Body of pancreas (tissue), 4 donors: ENCODE measurements around the gene ADAMTS5.

ENCODE experiments used
- POLR2A ChIP-seq, 3 donors: fragments of 450-650 bp; IDR thresholded peaks; one replicate each; pipeline ENCODE4 v1.6.1; 2016; ENCODE audit warnings: antibody characterized with exemption in 3 of 3, mild to moderate bottlenecking in 2 of 3
- TF ChIP-seq, protein P1 (sequence below), 7 experiments: fragments of 450-650 bp in 4 of 7; fragments of 200-600 bp in 3 of 7; sonication (generic) in 3 of 7; IDR thresholded peaks; one replicate each; pipeline ENCODE4 v1.5.1; 2016 to 2019; ENCODE audit warnings: antibody characterized with exemption in 7 of 7

DNA sequence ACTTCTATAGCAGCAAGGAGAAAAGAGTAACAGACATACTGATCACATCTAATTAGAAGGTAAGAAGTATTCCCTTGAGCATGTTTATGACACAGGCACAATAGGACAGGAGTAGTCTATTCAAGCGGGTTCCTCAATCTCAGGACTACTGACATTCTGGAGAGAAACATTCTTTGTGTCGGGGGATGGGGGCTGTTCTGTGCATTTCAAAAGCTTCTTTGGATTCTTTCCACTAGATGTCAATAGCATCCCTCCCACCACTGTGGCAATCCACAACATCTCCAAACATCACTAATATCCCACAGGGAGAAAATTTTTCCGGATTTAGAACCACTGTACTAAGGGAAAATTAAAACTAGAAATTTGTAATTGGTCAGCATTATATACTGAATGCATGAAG is 56.9 kb downstream of the ADAMTS5 start:
- TF ChIP-seq, protein P1, sequence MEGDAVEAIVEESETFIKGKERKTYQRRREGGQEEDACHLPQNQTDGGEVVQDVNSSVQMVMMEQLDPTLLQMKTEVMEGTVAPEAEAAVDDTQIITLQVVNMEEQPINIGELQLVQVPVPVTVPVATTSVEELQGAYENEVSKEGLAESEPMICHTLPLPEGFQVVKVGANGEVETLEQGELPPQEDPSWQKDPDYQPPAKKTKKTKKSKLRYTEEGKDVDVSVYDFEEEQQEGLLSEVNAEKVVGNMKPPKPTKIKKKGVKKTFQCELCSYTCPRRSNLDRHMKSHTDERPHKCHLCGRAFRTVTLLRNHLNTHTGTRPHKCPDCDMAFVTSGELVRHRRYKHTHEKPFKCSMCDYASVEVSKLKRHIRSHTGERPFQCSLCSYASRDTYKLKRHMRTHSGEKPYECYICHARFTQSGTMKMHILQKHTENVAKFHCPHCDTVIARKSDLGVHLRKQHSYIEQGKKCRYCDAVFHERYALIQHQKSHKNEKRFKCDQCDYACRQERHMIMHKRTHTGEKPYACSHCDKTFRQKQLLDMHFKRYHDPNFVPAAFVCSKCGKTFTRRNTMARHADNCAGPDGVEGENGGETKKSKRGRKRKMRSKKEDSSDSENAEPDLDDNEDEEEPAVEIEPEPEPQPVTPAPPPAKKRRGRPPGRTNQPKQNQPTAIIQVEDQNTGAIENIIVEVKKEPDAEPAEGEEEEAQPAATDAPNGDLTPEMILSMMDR (IDR thresholded peaks at IDR 0.05): no peak
- no peak for TF ChIP-seq POLR2A (IDR thresholded peaks at IDR 0.05)
